ENCODE results near the gene AMER1.

The AMER1 gene

GRCh38 chrX:64182208-64182607 lies 23.3 kb downstream of the AMER1 start:
- DNase-seq: no peak

- DNase-seq: no peak
Measured at GRCh38 chrX:64176876-64177275, 28.6 kb downstream of the AMER1 start.

- DNase-seq: no peak
Measured at GRCh38 chrX:64169988-64170387, 35.5 kb downstream of the AMER1 start.

- no peak for DNase-seq
Measured at GRCh38 chrX:64152857-64153256, 52.7 kb downstream of the AMER1 start.

- DNase-seq: no peak
Measured at GRCh38 chrX:64151911-64152310, 53.6 kb downstream of the AMER1 start.

- no peak for DNase-seq
Measured at GRCh38 chrX:64150775-64151174, 54.7 kb downstream of the AMER1 start.

Measured in fibroblast of skin of right quadriceps (primary cell).